ENCODE data around the gene KAT14. TPM values are rescaled to one million over a fixed set of nuclear protein-coding genes. Genes with fewer than 3 reads are reported as not detected.
"Not testable (repeated sequence)": the region's sequence is repeated elsewhere in the genome, so short reads cannot be mapped to it uniquely, and the experiment has no call there.

KAT14 gene
- total RNA-seq = 10 to 100 TPM; 12.4 to 16.2 TPM

DNA sequence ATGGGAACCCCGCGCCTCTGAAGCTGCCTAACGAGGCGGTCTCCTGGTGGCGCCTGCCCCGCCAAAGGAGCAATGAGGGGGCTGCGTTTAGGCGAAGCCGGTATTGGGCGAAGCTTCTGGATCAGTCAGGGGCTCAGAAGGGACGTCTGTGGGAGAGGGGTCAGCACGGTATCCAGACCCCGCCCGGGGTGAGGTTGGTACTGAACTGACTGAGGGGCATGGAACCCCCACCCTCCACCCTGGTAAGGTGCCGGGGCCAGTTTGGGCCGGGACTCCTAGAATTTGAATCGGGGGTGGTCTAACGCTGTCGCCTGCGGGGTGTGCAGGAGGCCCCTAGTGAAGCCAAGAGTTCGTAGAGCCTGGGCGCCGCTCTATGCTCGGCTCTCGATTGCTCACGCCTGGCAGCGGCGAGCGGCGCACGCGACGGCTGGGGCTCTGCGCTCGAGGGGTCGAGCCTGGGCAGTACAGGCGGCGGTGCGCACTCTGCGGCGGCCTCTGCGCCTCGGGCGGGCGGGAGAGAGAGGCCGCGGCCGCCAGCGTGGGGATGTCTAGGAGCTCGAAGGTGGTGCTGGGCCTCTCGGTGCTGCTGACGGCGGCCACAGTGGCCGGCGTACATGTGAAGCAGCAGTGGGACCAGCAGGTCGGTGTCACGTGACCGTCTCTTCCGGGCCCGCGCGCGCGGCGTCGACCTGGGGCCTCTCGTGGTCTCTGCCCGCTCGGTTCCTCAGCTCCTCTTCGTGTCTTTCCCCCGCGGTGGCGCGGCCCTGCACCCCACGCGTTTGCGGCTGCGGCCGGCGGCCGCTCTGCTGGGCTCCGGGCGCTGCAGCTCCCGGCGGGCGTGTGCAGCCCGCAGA lies at the start of gene KAT14, which contains the start of gene PET117:
TSS of gene KAT14 (plus strand) at position 452 of the 854 bp plus-strand sequence. CDS start 4,798 bp downstream, outside the sequence.
TSS of gene PET117 (plus strand) at position 452 of the 854 bp plus-strand sequence. CDS start at position 545, 93 bp downstream.
- Mint-ChIP-seq H3K36me3 (ENCODE audit: insufficient read depth in 2 of 2) (peaks cover 3 to 4% of the 10 kb centered on the region in 2 donors), H3K9me3 (no peaks in the 10 kb centered on the region), H3K4me1 (ENCODE audit: low read depth) (peaks cover 22% of the 10 kb centered on the region), H3K27ac (peak within 1 kb of the TSS; percentile 76), H3K4me3 (peak within 1 kb of the TSS; percentile 76 to 88), H3K27me3 (ENCODE audit: low read depth) (no peaks in the 10 kb centered on the region)
- ATAC-seq (replicated peaks in 1 of 2) = peak; percentile 90 to 92
- peak; percentile 92 to 94 for DNase-seq

DNA sequence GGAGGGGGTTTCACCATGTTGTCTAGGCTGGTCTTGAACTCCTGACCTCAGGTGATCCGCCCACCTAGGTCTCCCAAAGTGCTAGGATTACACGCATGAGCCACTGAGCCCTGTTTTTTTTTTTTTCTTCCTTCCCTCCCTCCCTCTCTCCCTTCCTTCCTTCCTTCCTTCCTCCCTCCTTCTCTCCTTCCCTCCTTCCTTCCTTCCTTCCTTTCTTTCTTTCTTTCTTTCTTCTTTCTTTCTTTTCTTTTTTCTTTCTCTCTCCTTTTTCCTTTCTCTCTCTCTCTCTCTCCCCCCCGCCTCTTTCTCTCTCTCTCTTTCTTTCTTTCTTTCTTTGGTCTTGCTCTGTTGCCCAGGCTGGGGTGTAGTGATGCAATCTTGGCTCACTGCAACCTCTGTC lies 49.4 kb upstream of the KAT14 start:
- not testable (repeated sequence) for H3K4me3 Mint-ChIP-seq; DNase-seq; ATAC-seq (replicated peaks in 1 of 2); H3K36me3 Mint-ChIP-seq (ENCODE audit: insufficient read depth in 2 of 2); H3K27me3 Mint-ChIP-seq (ENCODE audit: low read depth); H3K4me1 Mint-ChIP-seq (ENCODE audit: low read depth); H3K9me3 Mint-ChIP-seq; H3K27ac Mint-ChIP-seq

- H3K27me3 Mint-ChIP-seq (ENCODE audit: low read depth) = not testable (repeated sequence)
Measured at GRCh38 chr20:18088841-18089240, 48.8 kb upstream of the KAT14 start.

DNA sequence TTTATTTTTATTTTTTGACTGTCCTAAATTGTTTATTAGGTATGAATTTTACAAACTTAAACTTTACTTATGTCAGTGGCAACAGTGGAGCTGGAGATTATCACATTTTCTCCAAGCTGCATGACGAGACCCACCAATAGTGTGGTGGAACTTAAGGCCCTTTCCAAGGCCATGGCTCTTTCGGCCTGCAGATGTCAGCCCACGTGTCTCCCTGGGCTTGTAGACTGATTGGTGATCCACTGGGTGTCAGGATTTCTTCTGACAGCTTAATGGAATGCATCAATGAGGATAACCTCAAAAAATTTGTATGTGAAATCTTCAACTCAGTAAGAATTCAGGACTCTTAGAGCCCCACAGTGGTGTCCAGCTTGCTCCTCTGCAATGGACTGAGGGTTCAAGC lies 47.6 kb upstream of the KAT14 start:
- DNase-seq (no peak), ATAC-seq (replicated peaks in 1 of 2) (no peak)
- Mint-ChIP-seq H3K4me3 (no peak overlapping the region), H3K27ac (no peak overlapping the region), H3K27me3 (ENCODE audit: low read depth) (peaks cover 6% of the 10 kb centered on the region), H3K4me1 (ENCODE audit: low read depth) (no peaks in the 10 kb centered on the region), H3K36me3 (ENCODE audit: insufficient read depth in 2 of 2) (no peaks in the 10 kb centered on the region), H3K9me3 (no peaks in the 10 kb centered on the region)

More at GRCh38 chr20:18088841-18089240, 48.8 kb upstream of the KAT14 start:
- not testable (repeated sequence) for ATAC-seq (replicated peaks in 1 of 2); H3K27ac Mint-ChIP-seq; DNase-seq; H3K36me3 Mint-ChIP-seq (ENCODE audit: insufficient read depth in 2 of 2); H3K4me1 Mint-ChIP-seq (ENCODE audit: low read depth); H3K9me3 Mint-ChIP-seq; H3K4me3 Mint-ChIP-seq

- H3K4me1 Mint-ChIP-seq (ENCODE audit: low read depth) = no peaks in the 10 kb centered on the region
- DNase-seq = no peak
- no peaks in the 10 kb centered on the region for H3K9me3 Mint-ChIP-seq
- peaks cover 6% of the 10 kb centered on the region for H3K27me3 Mint-ChIP-seq (ENCODE audit: low read depth)
- H3K4me3 Mint-ChIP-seq = no peak overlapping the region
- H3K27ac Mint-ChIP-seq = no peak overlapping the region
- no peak for ATAC-seq (replicated peaks in 1 of 2)
- H3K36me3 Mint-ChIP-seq (ENCODE audit: insufficient read depth in 2 of 2) = no peaks in the 10 kb centered on the region
Measured at GRCh38 chr20:18090477-18090876, 47.2 kb upstream of the KAT14 start.

DNA sequence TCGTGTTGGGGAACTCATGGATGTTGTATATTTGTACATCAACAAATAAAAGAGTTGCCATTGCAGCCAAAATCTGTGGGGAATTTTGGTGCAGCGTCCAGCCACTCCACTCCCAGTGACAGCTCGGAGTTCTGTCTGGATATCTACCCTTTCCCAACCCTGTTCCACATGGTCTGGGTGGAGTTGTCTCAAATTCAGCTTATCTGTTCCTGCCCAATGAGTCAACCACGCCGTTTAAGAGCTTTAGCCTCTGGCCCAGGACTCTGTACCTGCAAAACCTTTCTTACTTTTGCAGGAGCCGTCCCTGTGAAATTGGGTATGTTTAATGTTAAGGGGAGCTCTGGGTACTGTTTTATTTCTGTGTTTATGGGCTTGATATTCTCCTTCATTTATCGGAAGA lies 46.0 kb upstream of the KAT14 start:
- H3K27ac Mint-ChIP-seq = no peak overlapping the region
- H3K36me3 Mint-ChIP-seq (ENCODE audit: insufficient read depth in 2 of 2) = no peaks in the 10 kb centered on the region
- H3K9me3 Mint-ChIP-seq = no peaks in the 10 kb centered on the region
- H3K4me1 Mint-ChIP-seq (ENCODE audit: low read depth) = no peaks in the 10 kb centered on the region
- H3K27me3 Mint-ChIP-seq (ENCODE audit: low read depth) = peaks cover 6% of the 10 kb centered on the region
- no peak for ATAC-seq (replicated peaks in 1 of 2)
- H3K4me3 Mint-ChIP-seq = no peak overlapping the region
- DNase-seq = no peak

- no peak for DNase-seq
- Mint-ChIP-seq H3K9me3 (no peaks in the 10 kb centered on the region), H3K4me3 (no peak overlapping the region), H3K36me3 (ENCODE audit: insufficient read depth in 2 of 2) (no peaks in the 10 kb centered on the region), H3K27me3 (ENCODE audit: low read depth) (peaks cover 6% of the 10 kb centered on the region), H3K4me1 (ENCODE audit: low read depth) (no peaks in the 10 kb centered on the region), H3K27ac (no peak overlapping the region)
- ATAC-seq (replicated peaks in 1 of 2) = no peak
Measured at GRCh38 chr20:18092890-18093289, 44.8 kb upstream of the KAT14 start.

GRCh38 chr20:18093388-18093787 lies 44.3 kb upstream of the KAT14 start:
- Mint-ChIP-seq H3K36me3 (ENCODE audit: insufficient read depth in 2 of 2) (no peaks in the 10 kb centered on the region), H3K4me3 (no peak overlapping the region), H3K27me3 (ENCODE audit: low read depth) (peaks cover 6% of the 10 kb centered on the region)

GRCh38 chr20:18094191-18094590 lies 43.5 kb upstream of the KAT14 start:
- H3K4me3 Mint-ChIP-seq = no peak overlapping the region

More at GRCh38 chr20:18093388-18093787, 44.3 kb upstream of the KAT14 start:
- Mint-ChIP-seq H3K27ac (no peak overlapping the region), H3K9me3 (no peaks in the 10 kb centered on the region), H3K4me1 (ENCODE audit: low read depth) (no peaks in the 10 kb centered on the region)
- DNase-seq = no peak
- no peak for ATAC-seq (replicated peaks in 1 of 2)

DNA sequence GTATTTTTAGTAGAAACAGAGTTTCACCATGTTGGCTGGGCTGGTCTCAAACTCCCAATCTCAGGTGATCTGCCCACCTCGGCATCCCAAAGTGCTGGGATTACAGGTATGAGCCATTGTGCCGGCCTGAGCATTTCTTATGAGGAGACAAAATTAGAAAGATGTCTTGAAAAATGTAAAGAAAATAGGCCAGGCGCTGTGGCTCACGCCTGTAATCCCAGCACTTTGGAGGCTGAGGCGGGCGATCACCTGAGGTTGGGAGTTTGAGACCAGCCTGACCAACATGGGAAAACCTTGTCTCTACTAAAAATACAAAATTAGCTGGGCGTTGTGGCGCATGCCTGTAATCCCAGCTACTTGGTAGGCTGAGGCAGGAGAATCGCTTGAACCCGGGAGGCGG lies 37.1 kb upstream of the KAT14 start:
- H3K27ac Mint-ChIP-seq; DNase-seq; H3K9me3 Mint-ChIP-seq; H3K4me3 Mint-ChIP-seq; H3K4me1 Mint-ChIP-seq (ENCODE audit: low read depth); H3K36me3 Mint-ChIP-seq (ENCODE audit: insufficient read depth in 2 of 2); ATAC-seq (replicated peaks in 1 of 2): not testable (repeated sequence)
- H3K27me3 Mint-ChIP-seq (ENCODE audit: low read depth) = peaks cover 27% of the 10 kb centered on the region

More at GRCh38 chr20:18094191-18094590, 43.5 kb upstream of the KAT14 start:
- DNase-seq (no peak), ATAC-seq (replicated peaks in 1 of 2) (no peak)
- Mint-ChIP-seq H3K27me3 (ENCODE audit: low read depth) (peaks cover 6% of the 10 kb centered on the region), H3K4me1 (ENCODE audit: low read depth) (no peaks in the 10 kb centered on the region), H3K36me3 (ENCODE audit: insufficient read depth in 2 of 2) (no peaks in the 10 kb centered on the region), H3K27ac (no peak overlapping the region), H3K9me3 (no peaks in the 10 kb centered on the region)

DNA sequence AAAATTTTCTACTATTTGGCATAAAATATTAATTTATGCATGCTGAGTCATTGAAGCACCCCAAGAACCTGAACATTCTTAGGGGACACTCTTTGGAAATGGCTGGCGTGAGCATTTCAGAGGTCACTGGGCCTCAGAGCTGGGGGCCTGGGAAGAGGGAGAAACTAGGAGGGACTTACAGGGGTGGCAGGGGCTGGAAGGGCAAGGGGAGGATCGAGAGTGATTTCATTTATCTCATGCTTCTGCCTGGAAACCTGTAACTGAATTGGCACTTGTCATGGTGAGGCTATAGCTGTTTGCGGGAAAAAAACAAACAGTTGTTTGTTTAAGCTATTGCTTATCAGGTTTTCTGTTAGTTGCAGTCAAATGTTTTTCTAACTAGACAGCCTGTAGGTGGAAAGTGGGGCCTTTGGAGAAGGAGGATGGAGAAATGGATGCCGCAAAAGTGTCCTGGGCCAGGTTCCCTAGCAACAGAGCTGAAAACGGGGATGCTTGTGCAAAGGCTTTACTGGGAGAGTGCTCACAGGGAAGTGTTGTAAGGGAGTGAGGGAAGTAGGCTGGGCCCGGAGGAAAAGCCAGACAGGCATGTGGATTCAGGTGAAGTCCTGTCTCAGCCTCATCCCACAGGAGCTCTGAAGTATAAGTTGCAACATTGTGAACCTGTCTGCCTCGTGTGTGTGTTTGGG lies 36.4 kb upstream of the KAT14 start:
- H3K27me3 Mint-ChIP-seq (ENCODE audit: low read depth) = peaks cover 27% of the 10 kb centered on the region
- no peak overlapping the region for H3K27ac Mint-ChIP-seq
- ATAC-seq (replicated peaks in 1 of 2) (no peak), DNase-seq (no peak)
- no peaks in the 10 kb centered on the region for H3K36me3 Mint-ChIP-seq (ENCODE audit: insufficient read depth in 2 of 2)
- H3K4me1 Mint-ChIP-seq (ENCODE audit: low read depth) = no peaks in the 10 kb centered on the region
- H3K4me3 Mint-ChIP-seq = no peak overlapping the region
- no peaks in the 10 kb centered on the region for H3K9me3 Mint-ChIP-seq

- no peak overlapping the region for H3K4me3 Mint-ChIP-seq
- peaks cover 27% of the 10 kb centered on the region for H3K27me3 Mint-ChIP-seq (ENCODE audit: low read depth)
- H3K36me3 Mint-ChIP-seq (ENCODE audit: insufficient read depth in 2 of 2) = no peaks in the 10 kb centered on the region
- DNase-seq (no peak), ATAC-seq (replicated peaks in 1 of 2) (no peak)
- H3K4me1 Mint-ChIP-seq (ENCODE audit: low read depth) = no peaks in the 10 kb centered on the region
- H3K9me3 Mint-ChIP-seq = no peaks in the 10 kb centered on the region
- no peak overlapping the region for H3K27ac Mint-ChIP-seq
Measured at GRCh38 chr20:18103497-18103896, 34.2 kb upstream of the KAT14 start.

GRCh38 chr20:18108326-18108725 lies 29.3 kb upstream of the KAT14 start:
- ATAC-seq (replicated peaks in 1 of 2) = no peak
- Mint-ChIP-seq H3K36me3 (ENCODE audit: insufficient read depth in 2 of 2) (no peaks in the 10 kb centered on the region), H3K4me1 (ENCODE audit: low read depth) (no peaks in the 10 kb centered on the region), H3K9me3 (peaks cover 0 to 3% of the 10 kb centered on the region in 2 donors), H3K27ac (no peak overlapping the region), H3K27me3 (ENCODE audit: low read depth) (peaks cover 6% of the 10 kb centered on the region), H3K4me3 (no peak overlapping the region)
- DNase-seq = no peak

Measured in activated T-cell treated with anti-CD3 and anti-CD28 coated beads, Interleukin-2, amount 50 U/mL, for 72 hours (primary cell).